ENCODE results near the gene AASS.

AASS gene

DNA sequence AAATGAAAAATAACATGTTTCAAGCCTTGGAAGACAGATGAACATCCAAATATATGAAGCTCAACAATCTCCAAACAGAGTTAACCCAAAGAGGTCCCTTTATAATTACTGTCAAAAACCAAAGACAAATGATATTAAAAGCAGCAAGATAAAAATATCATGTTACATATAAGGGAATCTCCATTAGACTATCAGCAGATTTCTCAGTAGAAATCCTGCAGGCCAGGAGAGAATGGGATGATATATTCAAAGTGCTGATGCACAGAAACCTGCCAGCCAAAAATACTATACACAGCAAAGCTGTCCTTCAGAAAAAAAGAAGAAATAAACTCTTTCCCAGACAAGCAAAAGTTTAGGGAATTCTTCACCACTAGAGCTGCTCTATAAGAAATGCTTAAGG is 41.0 kb downstream of the AASS start:
- no peak for DNase-seq

DNA sequence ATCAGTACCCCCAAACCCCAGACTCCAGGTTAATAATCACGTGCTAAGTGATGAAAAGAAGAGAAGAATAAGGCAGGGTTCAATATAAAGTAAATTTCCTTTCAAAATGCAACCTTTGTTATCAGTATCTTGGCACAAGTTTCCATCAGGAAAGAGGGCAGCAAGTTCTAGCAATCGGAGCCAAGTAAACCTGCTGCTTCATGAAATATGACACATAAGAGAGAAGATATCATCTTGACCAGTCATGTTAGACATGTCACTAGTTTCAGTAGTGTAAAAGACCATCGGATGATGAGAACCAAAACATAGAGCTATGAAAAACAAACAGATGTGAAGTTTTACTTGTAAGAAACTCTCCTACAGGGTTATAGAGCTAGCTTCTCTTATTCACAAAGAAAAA is 44.0 kb downstream of the AASS start:
- no peak for DNase-seq

DNA sequence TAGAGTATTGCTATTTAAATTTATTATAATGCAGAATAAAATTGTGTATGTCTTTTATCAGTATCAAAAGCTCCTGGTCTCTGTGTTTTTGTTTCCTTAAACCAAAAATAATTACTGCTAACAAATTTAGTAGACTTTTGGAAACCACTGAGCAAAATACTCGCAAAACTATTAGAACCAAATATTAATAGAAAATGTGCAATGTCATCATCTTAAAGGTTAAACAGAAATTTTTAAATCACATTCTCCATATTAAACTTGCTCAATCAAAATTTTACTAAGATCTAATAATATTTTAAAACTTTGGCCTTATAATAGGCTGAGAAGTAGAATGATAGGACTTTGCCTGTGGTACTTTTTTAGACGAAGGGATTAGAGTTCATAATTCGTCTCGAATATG is 48.4 kb downstream of the AASS start:
- no peak for DNase-seq

DNA sequence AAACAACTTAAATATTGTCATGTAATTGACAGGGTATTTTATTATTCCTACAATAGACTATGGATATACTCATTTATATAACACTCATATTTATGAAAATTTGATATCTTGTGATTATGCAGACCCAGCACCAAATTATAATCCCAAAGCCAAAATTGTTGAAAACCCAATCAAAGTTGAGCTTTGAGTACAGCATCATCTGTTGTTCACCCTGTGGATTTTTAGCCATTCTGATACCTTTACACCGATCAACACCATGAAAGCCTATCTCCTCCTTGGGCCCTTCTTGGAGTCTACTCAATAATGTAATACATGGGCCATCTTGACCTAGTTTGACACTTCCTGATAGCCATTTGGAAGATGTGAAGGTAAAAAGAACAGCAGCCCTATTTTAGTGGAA is 49.5 kb downstream of the AASS start:
- no peak for DNase-seq

DNA sequence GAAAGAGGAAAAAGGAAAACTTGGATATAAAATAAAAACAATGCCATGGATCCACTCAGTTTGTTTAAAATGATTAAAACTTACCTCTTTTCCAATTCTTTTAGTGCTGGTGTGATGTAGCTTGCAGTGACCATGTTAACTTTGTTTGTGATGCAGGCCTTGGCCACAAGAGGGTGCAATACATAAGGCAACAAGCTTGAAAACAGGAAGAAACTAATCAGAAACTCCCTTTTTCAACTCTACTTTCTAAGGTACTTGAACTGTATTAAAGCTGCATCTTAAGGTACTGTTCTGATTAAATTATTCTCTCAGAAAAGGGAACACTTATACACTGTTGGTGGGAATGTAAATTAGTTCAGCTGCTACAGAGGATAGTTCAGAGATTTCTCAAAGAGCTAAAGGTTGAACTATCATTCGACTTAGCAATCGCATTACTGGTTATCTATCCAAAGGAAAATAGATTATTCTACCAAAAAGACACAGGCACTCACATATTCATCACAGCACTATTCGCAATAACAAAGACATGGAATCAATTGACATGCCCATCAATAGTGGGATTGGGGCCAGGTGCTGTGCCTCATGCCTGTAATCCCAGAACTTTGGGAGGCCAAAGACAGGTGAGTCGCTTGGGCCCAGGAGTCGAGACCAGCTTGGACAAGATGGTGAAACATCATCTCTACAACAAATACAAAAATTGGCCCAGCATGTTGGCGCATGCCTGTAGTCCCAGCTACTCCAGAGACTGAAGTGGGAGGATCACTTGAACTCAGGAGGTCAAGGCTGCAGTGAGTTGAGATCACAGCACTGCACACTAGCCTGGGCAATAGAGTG is 50.9 kb downstream of the AASS start:
- no peak for DNase-seq

DNA sequence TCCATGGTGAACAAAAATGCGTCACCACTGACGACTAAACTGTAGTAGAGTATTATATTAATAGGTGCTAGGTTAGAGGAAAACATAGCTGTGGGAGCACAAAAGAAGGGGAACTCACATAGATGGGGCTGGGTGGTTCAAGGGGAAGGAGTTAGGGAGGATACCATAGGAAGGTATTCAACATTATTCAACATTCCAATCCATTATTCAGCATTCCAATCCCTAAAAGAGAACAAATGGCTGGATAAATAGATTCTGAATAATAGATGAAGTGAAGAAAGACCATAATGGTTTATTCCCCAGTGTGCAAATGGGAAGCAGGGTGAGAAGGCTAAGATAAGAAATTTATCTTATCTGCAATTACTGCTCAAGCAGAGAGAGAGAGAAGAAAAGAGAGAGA is 61.4 kb downstream of the AASS start:
- DNase-seq: no peak

DNA sequence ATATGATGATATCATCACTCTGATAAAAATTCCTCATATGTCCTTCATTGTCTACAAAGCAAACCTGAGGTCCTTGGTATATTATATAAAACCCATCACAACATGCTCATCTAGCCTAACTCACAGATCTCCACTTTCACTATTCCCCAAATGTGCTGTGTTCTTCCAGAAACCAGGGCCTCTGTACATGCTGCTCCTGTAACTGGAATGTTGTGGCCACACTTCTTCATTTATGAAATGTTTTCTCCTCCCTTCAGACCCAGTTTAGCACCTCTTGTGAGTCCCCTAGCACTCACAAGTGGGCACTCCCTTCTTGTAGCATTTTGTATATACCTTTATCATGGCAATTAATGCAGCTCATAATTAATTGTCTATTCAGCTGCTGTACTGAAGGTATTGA is 61.9 kb downstream of the AASS start:
- DNase-seq: no peak

DNA sequence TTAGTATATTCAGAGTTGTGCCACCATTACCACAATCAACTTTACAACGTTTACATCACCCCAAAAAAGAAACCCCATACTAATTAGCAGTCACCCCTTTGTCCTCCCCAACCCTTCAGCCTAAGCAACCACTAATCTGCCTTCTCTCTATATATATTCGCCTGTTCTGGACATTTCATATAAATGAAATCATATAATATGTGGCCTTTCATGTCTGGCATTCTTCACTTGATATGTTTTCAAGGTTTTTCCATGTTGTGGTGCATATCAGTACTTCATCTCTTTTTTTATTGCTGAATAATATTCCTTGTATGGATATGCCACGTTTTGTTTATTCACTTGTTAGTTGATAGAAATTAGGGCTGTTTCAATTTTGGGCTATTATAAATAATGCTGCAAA is 70.4 kb downstream of the AASS start:
- no peak for DNase-seq

- no peak for DNase-seq
Measured at GRCh38 chr7:122072924-122073599, 71.0 kb downstream of the AASS start.

- no peak for DNase-seq
Measured at GRCh38 chr7:122072272-122072671, 71.8 kb downstream of the AASS start.

- no peak for DNase-seq
Measured at GRCh38 chr7:122070834-122071233, 73.2 kb downstream of the AASS start.

- no peak for DNase-seq
Measured at GRCh38 chr7:122070062-122070461, 74.0 kb downstream of the AASS start.

DNA sequence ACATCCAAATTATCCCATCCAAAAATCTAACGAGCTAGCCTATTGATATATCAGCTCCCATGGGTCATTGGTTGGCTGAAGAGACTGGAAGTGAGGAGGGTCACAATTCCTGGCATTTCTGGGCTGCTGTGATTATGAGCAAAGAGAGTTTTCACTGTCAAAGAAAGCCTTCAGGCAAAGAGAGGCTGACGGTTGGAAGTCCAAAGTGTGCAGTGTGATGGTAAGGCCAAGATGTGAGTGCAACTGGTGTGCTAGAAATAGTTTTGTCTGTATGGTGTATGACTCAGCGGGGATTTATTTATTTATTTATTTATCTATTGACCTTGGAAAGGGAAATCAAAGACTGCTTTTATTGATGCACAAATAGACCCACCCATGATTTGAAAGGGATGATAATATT is 75.0 kb downstream of the AASS start:
- no peak for DNase-seq

DNA sequence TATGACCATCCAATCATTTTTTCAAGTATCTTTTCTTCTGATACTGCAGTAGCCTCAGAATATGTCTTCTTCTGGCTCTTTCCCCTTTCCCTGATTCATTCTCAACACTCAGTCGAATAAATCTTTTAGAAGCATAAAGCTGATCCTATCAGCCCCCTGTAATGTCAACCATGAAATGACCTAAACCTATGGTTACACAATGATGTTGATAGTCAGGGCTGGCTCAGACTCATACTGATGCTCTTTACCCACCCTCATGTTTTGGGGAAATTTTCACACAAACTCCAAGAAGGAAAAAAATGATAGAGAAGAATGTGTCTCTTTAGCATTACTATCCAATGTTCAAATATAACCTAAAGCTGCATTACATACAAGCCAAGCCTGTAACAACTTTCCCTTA is 76.0 kb downstream of the AASS start:
- DNase-seq: no peak

- no peak for DNase-seq
Measured at GRCh38 chr7:122067077-122067476, 77.0 kb downstream of the AASS start.

DNA sequence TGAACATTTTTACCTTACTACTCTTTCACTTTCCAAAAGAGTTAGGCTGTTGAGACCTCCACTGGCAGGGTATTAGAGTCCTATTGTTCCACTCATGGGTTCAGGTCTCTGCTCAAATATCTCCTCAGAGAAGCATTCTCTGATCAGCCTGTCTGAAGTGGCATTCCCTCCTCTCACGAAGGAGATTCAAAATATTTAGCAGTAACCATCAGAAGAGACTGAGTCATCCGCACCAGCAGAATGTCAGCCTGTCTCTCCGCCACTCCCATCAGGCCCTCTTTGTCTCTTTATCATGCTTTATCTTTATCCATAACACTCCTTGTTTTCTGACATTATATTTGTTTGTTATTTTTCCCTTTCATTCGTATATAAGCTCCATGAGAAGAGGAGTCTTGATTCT is 79.1 kb downstream of the AASS start:
- DNase-seq: no peak

DNA sequence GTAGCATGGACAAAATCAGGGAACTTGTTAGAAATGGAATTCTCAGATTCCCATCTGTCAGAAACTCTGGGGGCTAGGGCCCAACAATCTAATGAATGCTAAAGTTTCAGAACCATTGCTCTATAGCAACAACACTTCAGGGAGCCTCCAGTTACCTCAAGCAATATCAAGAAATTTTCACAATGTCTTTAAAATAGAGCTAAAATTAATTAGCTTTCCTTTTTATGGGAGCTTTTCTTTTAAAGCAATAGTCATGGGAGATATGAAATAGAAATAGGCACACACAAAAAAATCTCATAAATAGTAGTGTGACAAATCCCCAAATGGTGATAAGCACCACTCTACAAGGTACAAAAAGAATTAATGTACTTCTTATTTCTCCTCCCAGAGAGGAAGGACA is 80.9 kb downstream of the AASS start:
- no peak for DNase-seq

DNA sequence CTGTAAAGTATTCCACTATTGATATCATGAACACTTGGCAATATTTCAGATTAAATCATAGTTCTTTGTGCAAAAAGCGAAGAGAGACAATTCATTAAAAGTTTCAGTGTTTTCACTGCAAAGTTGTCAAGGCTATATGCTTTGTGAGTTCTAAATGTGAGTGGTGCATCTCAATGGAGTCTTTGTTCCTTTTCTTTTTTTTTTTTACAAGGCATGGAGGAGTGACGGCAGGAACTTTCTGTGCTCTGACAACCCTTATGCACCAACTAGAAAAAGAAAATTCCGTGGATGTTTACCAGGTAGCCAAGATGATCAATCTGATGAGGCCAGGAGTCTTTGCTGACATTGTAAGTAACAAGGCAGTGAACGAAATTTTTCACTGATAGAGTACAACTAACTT is 84.5 kb downstream of the AASS start:
- DNase-seq: no peak

GRCh38 chr7:122056977-122057376 is 87.1 kb downstream of the AASS start:
- no peak for DNase-seq

DNA sequence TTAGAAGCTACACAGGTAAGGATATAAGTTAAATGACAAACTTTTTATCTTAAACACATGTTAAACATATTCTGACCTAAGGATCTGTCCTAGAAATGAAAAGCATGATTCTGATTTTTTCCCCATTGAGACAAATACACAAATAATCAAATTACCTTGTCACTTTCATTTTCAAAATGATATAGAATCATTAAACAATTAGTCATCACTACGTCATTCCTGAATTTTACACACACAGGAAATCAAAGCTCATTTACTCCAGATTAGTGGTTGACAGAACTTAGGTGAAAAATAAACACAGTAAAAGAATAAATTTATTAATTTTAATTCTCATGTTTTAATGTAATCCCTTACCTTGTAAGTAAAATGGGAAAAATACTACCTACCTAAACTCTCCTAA is 89.0 kb downstream of the AASS start:
- DNase-seq: no peak

DNA sequence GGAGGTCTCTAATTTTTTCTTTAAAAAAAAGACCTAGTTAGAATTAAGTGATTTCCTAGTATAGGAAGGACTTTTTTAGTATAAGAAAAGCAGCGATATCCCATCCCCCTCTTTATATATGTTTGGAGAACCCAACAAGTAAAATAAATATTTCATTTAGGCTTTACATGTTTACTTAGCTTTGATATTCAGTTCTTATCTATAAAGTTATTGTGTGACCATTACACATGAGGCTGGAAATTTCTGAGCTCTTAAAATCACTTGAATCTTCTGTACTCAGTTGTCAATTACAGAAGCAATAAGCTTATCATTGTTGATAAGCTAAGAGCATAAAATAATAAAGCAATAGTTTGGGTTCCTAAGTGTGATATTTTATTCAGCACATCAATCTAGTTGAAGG is 89.7 kb downstream of the AASS start:
- DNase-seq: no peak

- no peak for DNase-seq
Measured at GRCh38 chr7:122046402-122046801, 97.6 kb downstream of the AASS start.

- DNase-seq: no peak
Measured at GRCh38 chr7:122040147-122040546, 103.9 kb downstream of the AASS start.

DNA sequence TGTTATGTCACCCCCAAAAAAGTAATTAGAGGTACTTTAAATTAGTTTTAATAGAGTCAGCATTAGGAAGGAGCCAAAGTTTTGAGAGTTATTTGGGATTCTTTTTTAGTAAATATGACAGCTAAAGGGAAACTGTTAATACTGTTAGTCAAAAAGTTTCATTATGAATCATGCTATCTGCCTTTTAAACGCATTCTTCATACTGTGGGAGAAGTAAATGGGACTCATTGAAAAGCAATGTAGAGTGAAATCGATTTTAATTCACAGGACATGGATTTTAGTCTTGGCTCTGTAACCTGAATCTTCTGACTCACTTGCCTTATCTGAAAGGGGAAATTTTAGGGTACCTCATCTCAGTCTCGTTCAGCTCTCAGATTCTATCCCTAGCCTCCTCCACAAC is 105.1 kb downstream of the AASS start:
- DNase-seq: no peak

- no peak for DNase-seq
Measured at GRCh38 chr7:122038134-122038533, 105.9 kb downstream of the AASS start.
